ENCODE results near the gene S100Z. TPM values are rescaled to one million over a fixed set of nuclear protein-coding genes. Genes with fewer than 3 reads are reported as not detected.

Gene S100Z
- total and polyA plus RNA-seq, 2 donors (not counting 1 experiment from before 2014, with no cell fraction given), result 1.0 to 2.4 TPM

- peaks cover 6% of the 10 kb centered on the region for H3K27me3 Mint-ChIP-seq
- no peak for DNase-seq
- WGBS (ENCODE audit: insufficient coverage), result no CpG with 5 or more reads among the region's 3 CpGs
- H3K27ac Mint-ChIP-seq, result no peak overlapping the region
- Histone ChIP-seq H2AFZ (ENCODE audit: insufficient read depth, low read depth, low read length, poor library complexity, severe bottlenecking) (no peak overlapping the region), H3K9me3 (ENCODE audit: control extremely low read depth in 1 of 3, control insufficient read depth in 2 of 3, insufficient read depth in 1 of 3, low read length in 2 of 3) (peaks cover 0 to 16% (median 0%) of the 10 kb centered on the region in 3 donors), H4K20me1 (ENCODE audit: control insufficient read depth, insufficient read depth, low read length, poor library complexity, severe bottlenecking) (no peaks in the 10 kb centered on the region), H3K36me3 (replicated peaks in 1 of 2; ENCODE audit: control extremely low read depth in 1 of 2, control insufficient read depth in 1 of 2, extremely low read depth in 1 of 2, insufficient read depth in 2 of 2, low read length in 1 of 2) (no peaks in the 10 kb centered on the region), H3K27me3 (replicated peaks in 1 of 4; ENCODE audit: control extremely low read depth in 1 of 4, control insufficient read depth in 3 of 4, insufficient read depth in 4 of 4, low read length in 3 of 4) (no peaks in the 10 kb centered on the region), H3K4me2 (replicated peaks; ENCODE audit: low read depth, low read length, poor library complexity, severe bottlenecking) (no peak overlapping the region), H3K4me3 (ENCODE audit: control extremely low read depth in 1 of 5, extremely low read depth in 1 of 5, insufficient read depth in 1 of 5, low read depth in 2 of 5, low read length in 4 of 5) (no peak overlapping the region), H3K27ac (ENCODE audit: low read length in 2 of 2) (no peak overlapping the region), H3K79me2 (ENCODE audit: control insufficient read depth, insufficient read depth, low read length) (no peaks in the 10 kb centered on the region), H3K4me1 (ENCODE audit: control insufficient read depth in 2 of 2, insufficient read depth in 2 of 2, low read length in 2 of 2) (no peaks in the 10 kb centered on the region), H3K9ac (ENCODE audit: low read length) (no peak overlapping the region)
- H3K9me3 Mint-ChIP-seq (ENCODE audit: insufficient read depth), result no peaks in the 10 kb centered on the region
- no peak for ATAC-seq (ENCODE audit: low read depth)
- TF ChIP-seq EZH2 (IDR thresholded peaks at IDR 0.05; ENCODE audit: borderline replicate concordance, insufficient read depth, low read depth, low read length, poor library complexity, severe bottlenecking) (no peak), CTCF (IDR thresholded peaks at IDR 0.05) (no peak)
- intact Hi-C loops (cut with micrococcal nuclease), result no loop called here
- ChIA-PET CTCF (no interaction called here), POLR2A (no interaction called here)
- no peak overlapping the region for H3K4me3 Mint-ChIP-seq
- no peaks in the 10 kb centered on the region for H3K4me1 Mint-ChIP-seq
Observed at GRCh38 chr5:76918539-76918938, 68.7 kb downstream of the S100Z start.

- Histone ChIP-seq H3K27me3 (replicated peaks in 1 of 4; ENCODE audit: control extremely low read depth in 1 of 4, control insufficient read depth in 3 of 4, insufficient read depth in 4 of 4, low read length in 3 of 4) (no peaks in the 10 kb centered on the region), H3K79me2 (ENCODE audit: control insufficient read depth, insufficient read depth, low read length) (no peaks in the 10 kb centered on the region), H3K27ac (ENCODE audit: low read length in 2 of 2) (no peak overlapping the region), H3K4me2 (replicated peaks; ENCODE audit: low read depth, low read length, poor library complexity, severe bottlenecking) (no peak overlapping the region), H2AFZ (ENCODE audit: insufficient read depth, low read depth, low read length, poor library complexity, severe bottlenecking) (no peak overlapping the region), H3K4me3 (ENCODE audit: control extremely low read depth in 1 of 5, extremely low read depth in 1 of 5, insufficient read depth in 1 of 5, low read depth in 2 of 5, low read length in 4 of 5) (no peak overlapping the region), H3K4me1 (ENCODE audit: control insufficient read depth in 2 of 2, insufficient read depth in 2 of 2, low read length in 2 of 2) (no peaks in the 10 kb centered on the region), H3K36me3 (replicated peaks in 1 of 2; ENCODE audit: control extremely low read depth in 1 of 2, control insufficient read depth in 1 of 2, extremely low read depth in 1 of 2, insufficient read depth in 2 of 2, low read length in 1 of 2) (no peaks in the 10 kb centered on the region), H4K20me1 (ENCODE audit: control insufficient read depth, insufficient read depth, low read length, poor library complexity, severe bottlenecking) (no peaks in the 10 kb centered on the region), H3K9me3 (ENCODE audit: control extremely low read depth in 1 of 3, control insufficient read depth in 2 of 3, insufficient read depth in 1 of 3, low read length in 2 of 3) (no peaks in the 10 kb centered on the region), H3K9ac (ENCODE audit: low read length) (no peak overlapping the region)
- ChIA-PET CTCF (no interaction called here), POLR2A (no interaction called here)
- ATAC-seq (ENCODE audit: low read depth) (no peak), DNase-seq (no peak)
- intact Hi-C loops (cut with micrococcal nuclease), result no loop called here
- no peaks in the 10 kb centered on the region for H3K9me3 Mint-ChIP-seq (ENCODE audit: insufficient read depth)
- H3K27me3 Mint-ChIP-seq, result peaks cover 6% of the 10 kb centered on the region
- TF ChIP-seq EZH2 (IDR thresholded peaks at IDR 0.05; ENCODE audit: borderline replicate concordance, insufficient read depth, low read depth, low read length, poor library complexity, severe bottlenecking), result no peak
- no peak for TF ChIP-seq CTCF (IDR thresholded peaks at IDR 0.05)
- 33% methylated on average over 1 of the region's 4 CpGs for WGBS (ENCODE audit: insufficient coverage)
- no peak overlapping the region for H3K27ac Mint-ChIP-seq
- no peaks in the 10 kb centered on the region for H3K4me1 Mint-ChIP-seq
- no peak overlapping the region for H3K4me3 Mint-ChIP-seq
Observed at GRCh38 chr5:76920491-76920890, 70.7 kb downstream of the S100Z start.
